ENCODE measurements around the gene MAML2. TPM values are rescaled to one million over a fixed set of nuclear protein-coding genes. Genes with fewer than 3 reads are reported as not detected.

The MAML2 gene
- polyA plus RNA-seq, 3 donors: 28.1 to 29.8 (median 28.8) TPM

- DNase-seq: no peak
Measured at GRCh38 chr11:96103721-96104120, 239.3 kb downstream of the MAML2 start.

- DNase-seq: no peak
Measured at GRCh38 chr11:96103102-96103501, 239.9 kb downstream of the MAML2 start.

- DNase-seq: peak; percentile 45
Measured at GRCh38 chr11:96102664-96103078, 240.3 kb downstream of the MAML2 start.

GRCh38 chr11:96101146-96101545, 241.8 kb downstream of the MAML2 start:
- no peak for DNase-seq

- DNase-seq: no peak
Measured at GRCh38 chr11:96098511-96099241, 244.3 kb downstream of the MAML2 start.

- no peak for DNase-seq
Measured at GRCh38 chr11:96097844-96098421, 245.1 kb downstream of the MAML2 start.

GRCh38 chr11:96096360-96096759, 246.6 kb downstream of the MAML2 start:
- no peak for DNase-seq

- DNase-seq: no peak
Measured at GRCh38 chr11:96095884-96096303, 247.1 kb downstream of the MAML2 start.

GRCh38 chr11:96094156-96094555, 248.8 kb downstream of the MAML2 start:
- DNase-seq: no peak

- no peak for DNase-seq
Measured at GRCh38 chr11:96092511-96092910, 250.5 kb downstream of the MAML2 start.

- no peak for DNase-seq
Measured at GRCh38 chr11:96091476-96091875, 251.5 kb downstream of the MAML2 start.

GRCh38 chr11:96090711-96091110, 252.3 kb downstream of the MAML2 start:
- no peak for DNase-seq

GRCh38 chr11:96088914-96089313, 254.1 kb downstream of the MAML2 start:
- DNase-seq: no peak

- no peak for DNase-seq
Measured at GRCh38 chr11:96086111-96086510, 256.9 kb downstream of the MAML2 start.

- no peak for DNase-seq
Measured at GRCh38 chr11:96085319-96085930, 257.6 kb downstream of the MAML2 start.

- no peak for DNase-seq
Measured at GRCh38 chr11:96084610-96085318, 258.2 kb downstream of the MAML2 start.

GRCh38 chr11:96082936-96083335, 260.1 kb downstream of the MAML2 start:
- no peak for DNase-seq

- no peak for DNase-seq
Measured at GRCh38 chr11:96082002-96082899, 260.7 kb downstream of the MAML2 start.

- no peak for DNase-seq
Measured at GRCh38 chr11:96081561-96081960, 261.4 kb downstream of the MAML2 start.

GRCh38 chr11:96079691-96080090, 263.3 kb downstream of the MAML2 start:
- no peak for DNase-seq

- DNase-seq: no peak
Measured at GRCh38 chr11:96075532-96075959, 267.4 kb downstream of the MAML2 start.

Data from renal pelvis (tissue), 4 donors.